NCI-H2029 treated with DMSO at 0.1 percent for 48 hours (cell line): ENCODE measurements around the gene CEACAM7.
"Not testable (repeated sequence)": the region's sequence is repeated elsewhere in the genome, so short reads cannot be mapped to it uniquely, and the experiment has no call there.

Source experiments
- DNase-seq: peaks from one replicate; lab custom pipeline; 2025; lab: John Stamatoyannopoulos, UW

Gene CEACAM7

GRCh38 chr19:41688098-41688497 lies at the start of gene CEACAM7:
Gene CEACAM7, minus strand, starts transcription at chr19:41688270. Its CDS starts 105 bp downstream, at chr19:41688165.
- no peak for DNase-seq

- DNase-seq, result no peak
Observed at GRCh38 chr19:41735071-41735600, 47.1 kb upstream of the CEACAM7 start.

GRCh38 chr19:41734585-41734984 lies 46.5 kb upstream of the CEACAM7 start:
- peak; percentile 99 for DNase-seq

- DNase-seq, result no peak
Observed at GRCh38 chr19:41734156-41734555, 46.1 kb upstream of the CEACAM7 start.

GRCh38 chr19:41726493-41726892 lies 38.4 kb upstream of the CEACAM7 start:
- no peak for DNase-seq

GRCh38 chr19:41720103-41720502 lies 32.0 kb upstream of the CEACAM7 start:
- no peak for DNase-seq

- no peak for DNase-seq
Observed at GRCh38 chr19:41718761-41719160, 30.7 kb upstream of the CEACAM7 start.

- no peak for DNase-seq
Observed at GRCh38 chr19:41714598-41714997, 26.5 kb upstream of the CEACAM7 start.

- peak; percentile 63 for DNase-seq
Observed at GRCh38 chr19:41711376-41712261, 23.5 kb upstream of the CEACAM7 start.

GRCh38 chr19:41709951-41710645 lies 22.0 kb upstream of the CEACAM7 start:
- no peak for DNase-seq

- DNase-seq, result not testable (repeated sequence)
Observed at GRCh38 chr19:41709516-41709915, 21.4 kb upstream of the CEACAM7 start.

GRCh38 chr19:41708481-41708880 lies 20.4 kb upstream of the CEACAM7 start, which contains the start of gene CEACAM5:
Gene CEACAM5, plus strand, starts transcription at chr19:41708626. Its CDS starts 106 bp downstream, at chr19:41708732.
- DNase-seq, result peak; percentile 95

GRCh38 chr19:41707871-41708371 lies 19.9 kb upstream of the CEACAM7 start:
- DNase-seq, result no peak

- no peak for DNase-seq
Observed at GRCh38 chr19:41707502-41707812, 19.4 kb upstream of the CEACAM7 start.

GRCh38 chr19:41706741-41707501 lies 18.9 kb upstream of the CEACAM7 start:
- peak; percentile 83 for DNase-seq

GRCh38 chr19:41705393-41706174 lies 17.5 kb upstream of the CEACAM7 start:
- no peak for DNase-seq

- DNase-seq, result no peak
Observed at GRCh38 chr19:41703602-41704293, 15.7 kb upstream of the CEACAM7 start.

GRCh38 chr19:41702171-41702651 lies 14.1 kb upstream of the CEACAM7 start:
- DNase-seq, result no peak

- no peak for DNase-seq
Observed at GRCh38 chr19:41701401-41702075, 13.5 kb upstream of the CEACAM7 start.
